ENCODE data around the gene ADGRL2.

The ADGRL2 gene

DNA sequence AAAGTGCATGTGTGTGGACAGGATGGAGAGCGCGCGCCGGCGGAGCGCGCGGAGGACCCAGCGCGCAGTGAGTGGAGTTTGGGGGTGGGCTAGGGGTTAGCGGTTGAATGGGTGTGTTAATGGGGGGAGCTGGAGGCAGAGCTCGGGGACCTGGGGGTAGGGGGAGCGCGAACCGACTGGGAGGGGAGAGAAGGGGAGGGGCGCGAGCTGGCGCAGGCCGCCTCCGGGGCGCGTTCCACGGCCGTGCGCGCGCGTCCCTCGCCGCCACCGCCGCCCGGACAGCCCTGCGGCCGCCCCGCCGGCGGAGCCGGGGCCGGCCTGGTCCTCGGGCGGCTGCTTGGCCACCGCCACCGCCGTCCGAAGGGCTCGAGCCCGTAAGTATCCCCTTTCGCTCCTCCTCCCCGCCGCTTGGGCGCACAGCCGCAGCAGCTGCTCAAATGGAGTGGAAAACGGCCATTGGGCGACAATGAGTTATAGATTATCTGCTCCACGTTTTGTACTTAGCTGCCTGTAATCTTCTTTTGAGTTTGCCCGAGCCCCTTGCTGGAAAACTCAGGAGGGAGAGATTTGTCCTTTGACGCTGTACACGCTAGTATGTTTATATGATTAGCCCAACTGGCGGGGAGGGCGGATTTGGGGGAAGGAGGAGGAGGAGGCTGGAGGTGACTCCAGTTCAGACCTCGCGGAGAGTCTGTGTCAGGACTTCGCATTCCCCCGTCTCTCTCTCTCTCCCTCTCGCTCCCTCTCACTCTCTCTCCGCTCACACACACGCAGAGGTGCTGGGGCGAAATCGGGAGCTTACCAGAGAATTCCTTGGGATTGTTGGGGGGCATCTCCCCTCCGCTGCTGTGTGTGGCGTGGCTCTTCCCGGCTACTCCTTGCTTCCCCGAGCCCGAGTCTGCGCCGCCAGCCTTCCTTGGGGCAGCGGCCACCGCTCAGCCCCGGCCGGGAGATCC lies at the start of gene ADGRL2:
Gene ADGRL2, plus strand, starts transcription at position 240 of the 956 bp plus-strand sequence. CDS start 36,051 bp downstream, outside the sequence.
- DNase-seq = no peak

DNA sequence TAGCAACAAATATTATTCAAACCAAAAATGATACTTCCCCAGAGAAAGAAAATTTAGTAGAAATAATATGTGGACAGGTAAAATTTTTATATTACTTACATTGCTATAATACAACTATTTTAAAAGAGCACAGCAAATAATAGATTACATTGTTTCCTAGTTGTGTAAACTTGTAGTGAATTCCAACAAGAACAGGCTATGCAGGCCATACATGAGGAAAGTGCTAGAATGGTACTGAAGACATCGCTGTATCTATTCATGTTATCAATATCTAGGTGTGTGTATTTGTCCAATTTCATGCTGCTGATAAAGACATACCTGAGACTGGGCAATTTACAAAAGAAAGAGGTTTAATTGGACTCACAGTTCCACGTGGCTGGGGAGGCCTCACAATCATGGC lies 47.9 kb upstream of the ADGRL2 start:
- DNase-seq = no peak

DNA sequence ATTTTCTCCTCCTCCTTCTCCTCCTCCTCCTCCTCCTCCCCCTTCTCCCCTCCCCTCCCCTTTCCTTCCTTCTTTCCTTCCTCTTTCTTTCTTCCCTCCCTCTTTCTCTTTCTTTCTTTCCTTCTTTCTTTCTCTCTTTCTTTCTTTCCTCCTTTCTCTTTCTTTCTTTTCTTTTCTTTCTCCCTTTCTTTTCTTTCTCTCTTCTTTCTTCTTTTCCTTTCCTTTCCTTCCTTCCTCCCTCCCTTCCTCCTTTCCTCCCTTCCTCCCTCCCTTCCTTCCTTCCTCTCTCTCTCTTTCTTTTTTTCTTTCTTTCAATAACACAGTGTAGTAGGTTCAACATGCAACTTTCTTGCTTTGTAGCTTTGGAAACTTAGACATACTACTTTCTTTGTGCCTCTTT lies 46.3 kb upstream of the ADGRL2 start:
- no peak for DNase-seq

DNA sequence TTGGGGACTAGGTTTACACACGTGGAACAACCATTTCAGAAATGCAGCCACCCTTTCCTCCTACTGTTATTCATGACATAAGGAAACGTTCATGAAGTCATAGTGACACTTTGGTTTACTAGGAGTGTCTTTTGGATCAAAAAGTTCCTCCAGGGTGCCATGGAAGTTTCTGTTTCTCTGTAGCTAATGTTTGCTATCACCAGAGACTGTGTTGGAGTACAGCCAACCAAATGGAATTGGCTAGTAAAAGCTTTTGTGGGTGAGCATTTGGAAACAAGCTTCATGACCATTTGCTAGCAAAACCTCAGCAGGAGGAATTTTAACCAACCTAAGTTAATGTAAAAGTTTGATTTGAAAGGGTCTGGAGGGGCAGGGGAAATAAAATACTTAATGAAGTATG lies 43.9 kb upstream of the ADGRL2 start:
- no peak for DNase-seq

DNA sequence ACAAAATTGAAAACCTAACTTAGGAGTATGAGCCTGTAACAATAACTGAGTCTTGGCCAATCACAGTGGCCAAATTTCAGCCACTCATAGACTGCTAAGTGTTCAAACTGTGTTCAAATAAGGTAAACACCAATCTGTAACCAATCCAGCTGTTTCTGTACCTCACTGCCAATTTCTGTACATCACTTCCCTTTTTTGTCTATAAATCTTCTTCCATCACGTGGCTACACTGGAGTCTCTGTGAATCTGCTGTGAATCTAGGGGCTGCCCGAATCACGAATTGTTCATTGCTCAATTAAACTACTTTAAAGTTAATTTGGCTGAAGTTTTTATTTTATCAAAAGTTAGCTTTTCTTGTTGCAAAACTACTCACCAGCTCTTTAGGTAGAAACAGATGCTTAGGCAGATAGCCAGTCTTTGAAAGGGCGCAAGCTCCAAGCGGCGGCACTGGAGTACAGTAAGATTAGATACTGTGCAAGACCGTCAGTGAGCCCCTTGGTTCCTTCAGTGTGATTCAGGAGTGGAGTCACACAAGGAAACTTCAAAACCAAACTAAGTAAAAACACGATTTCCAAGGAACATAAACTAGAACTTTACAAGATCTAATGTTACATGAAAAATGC lies 43.2 kb upstream of the ADGRL2 start:
- DNase-seq = no peak

DNA sequence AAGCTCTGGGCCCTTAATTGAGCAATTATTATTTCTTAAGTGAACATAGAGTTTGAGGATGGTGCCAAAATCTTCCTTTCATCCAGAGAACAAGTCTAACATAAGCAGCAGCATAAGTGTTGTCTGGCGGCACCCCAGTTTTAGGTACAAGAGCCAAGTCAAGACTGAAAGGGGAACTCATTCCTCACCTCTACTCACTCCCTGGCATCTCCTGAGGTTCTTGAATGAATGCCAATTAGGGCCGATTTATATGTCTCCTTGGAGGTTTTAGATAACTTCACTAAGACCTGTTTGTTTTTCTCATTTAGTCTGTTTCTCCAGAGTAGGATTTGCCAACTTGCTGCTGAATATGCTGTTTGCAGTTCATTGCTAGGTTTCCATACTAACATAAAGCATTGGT lies 42.6 kb upstream of the ADGRL2 start:
- no peak for DNase-seq

DNA sequence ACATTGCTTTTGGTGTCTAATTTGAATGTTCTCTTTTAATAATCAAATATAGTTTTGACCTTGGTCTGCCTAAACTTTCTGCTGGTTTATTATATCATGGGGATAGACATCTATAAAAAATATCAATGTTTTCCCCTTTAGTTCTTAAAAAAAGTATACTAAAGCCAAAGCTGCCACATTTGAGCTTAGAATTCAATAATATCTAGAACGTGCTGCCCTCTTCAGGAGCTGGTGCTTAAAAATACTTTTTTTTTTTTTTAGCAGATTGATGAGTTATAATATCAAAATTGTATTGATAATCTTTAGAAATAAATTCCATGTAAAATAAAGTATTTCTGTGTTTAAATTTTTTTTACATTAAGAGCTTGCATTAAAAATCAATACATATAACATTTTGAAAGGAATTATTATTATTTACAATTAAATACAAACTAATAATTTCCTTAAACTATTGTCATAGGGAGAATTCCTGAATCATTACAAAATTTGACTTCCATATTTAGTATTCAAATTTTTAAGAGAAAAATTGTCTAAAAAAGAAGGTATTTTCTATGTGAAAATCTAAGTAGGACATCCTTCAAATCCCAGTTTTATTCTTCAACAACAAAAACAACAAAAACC lies 40.1 kb upstream of the ADGRL2 start:
- DNase-seq = no peak

DNA sequence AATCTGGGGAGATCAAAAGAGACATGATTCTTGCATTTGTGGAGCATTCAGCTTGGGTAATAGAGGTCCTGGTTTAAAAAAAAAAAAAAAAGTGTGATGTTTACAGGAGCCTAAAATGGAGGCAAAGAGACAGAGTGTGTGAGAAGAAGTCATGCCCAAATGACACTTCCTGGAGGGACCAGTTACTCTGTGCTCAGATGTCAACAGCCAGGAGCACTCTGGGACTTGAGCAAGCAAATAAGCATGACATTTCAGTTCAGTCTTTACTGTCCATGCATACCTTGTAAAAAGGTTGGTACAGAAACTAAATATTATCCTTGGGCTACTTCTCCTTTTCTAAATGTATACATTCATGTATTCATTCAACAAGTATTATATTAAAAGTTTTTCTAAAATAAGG lies 25.2 kb upstream of the ADGRL2 start:
- DNase-seq = no peak

DNA sequence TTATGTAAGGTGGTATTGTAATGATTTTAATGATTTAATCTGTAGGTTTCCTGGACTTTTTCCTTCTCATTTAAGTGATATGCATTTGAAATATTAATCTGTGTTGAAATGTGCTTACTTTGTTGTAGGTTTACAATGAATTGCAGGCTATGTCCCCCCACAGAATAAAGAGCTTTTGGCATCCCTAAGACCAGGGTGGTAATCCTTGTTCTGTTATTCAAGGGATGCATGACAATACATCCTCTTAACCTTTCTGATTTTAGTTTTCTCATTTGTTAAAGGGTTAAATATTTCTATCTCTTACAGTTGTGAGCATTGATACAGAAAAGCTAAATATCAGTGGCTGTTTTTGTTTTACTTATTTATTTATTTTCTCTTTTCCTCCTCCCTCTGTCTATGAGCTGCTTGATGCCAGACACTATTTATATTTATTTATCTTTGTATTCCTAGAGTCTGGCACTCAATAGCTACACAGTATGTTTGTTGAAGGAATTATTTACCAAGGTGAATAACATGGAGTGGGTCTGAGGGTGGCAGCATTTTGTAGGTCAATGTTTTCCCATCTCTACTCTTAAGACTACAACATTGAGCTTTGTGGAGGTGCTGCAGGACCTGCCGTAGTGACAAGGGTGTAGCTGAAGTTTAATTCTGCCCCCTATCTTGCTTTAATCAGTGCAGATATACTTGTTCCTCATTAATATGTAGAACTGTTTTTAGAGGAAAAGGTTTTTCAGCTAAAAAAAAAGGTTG lies 19.9 kb upstream of the ADGRL2 start:
- DNase-seq = no peak

DNA sequence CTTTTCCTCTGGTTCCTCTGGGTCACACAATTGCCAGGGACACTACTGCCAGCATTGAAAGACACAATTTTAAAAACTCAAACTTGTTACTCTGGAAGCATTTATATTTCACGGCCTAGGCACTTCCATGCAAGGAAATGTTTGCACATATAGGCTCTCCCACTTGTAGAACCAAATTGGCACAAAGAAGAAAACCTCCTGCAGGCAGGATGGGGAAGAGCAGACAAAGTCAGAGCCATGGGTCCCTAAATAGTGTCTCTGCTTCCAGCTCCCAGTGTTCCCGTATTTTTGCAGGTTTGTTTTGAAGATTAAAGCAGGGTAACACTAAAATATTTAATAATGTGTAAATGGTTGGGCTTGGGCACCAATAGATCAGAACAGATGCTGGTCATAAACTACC lies 19.0 kb upstream of the ADGRL2 start:
- DNase-seq = no peak

DNA sequence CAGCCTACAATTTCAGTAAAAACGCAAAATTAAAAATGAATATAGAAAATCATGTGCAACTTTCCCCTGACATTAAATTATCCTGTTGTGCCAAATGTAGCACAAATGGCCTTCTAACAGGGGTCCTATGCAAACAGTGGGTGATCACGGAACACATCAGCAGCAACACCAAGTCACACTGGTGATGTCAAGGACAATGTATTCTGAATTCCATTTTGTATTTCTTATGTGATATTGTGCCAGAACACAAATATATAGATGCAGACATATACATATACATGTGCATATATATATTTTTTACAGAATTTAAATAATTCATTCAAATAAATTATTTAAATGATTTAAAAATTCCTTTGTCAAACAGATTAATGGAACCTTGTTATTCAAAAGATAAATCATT lies 8.6 kb upstream of the ADGRL2 start:
- no peak for DNase-seq

DNA sequence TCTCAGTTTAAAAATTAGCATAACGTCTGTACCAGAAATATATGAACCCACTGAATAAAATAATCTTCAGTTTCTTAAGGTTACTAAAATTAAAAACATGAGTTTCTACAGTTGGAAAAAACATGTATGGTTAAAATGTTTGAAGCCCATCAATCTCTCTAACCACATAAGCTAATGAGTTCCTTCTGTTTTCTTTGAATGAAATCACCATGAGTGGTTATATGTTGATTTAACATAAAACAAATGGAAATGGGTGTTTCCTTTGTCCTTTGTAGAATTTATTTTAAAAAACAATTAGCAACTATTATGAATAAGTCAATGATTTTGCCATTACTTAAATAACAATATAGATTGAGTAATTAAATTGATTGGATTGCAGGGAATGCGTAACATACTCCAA lies 3.0 kb upstream of the ADGRL2 start:
- no peak for DNase-seq

DNA sequence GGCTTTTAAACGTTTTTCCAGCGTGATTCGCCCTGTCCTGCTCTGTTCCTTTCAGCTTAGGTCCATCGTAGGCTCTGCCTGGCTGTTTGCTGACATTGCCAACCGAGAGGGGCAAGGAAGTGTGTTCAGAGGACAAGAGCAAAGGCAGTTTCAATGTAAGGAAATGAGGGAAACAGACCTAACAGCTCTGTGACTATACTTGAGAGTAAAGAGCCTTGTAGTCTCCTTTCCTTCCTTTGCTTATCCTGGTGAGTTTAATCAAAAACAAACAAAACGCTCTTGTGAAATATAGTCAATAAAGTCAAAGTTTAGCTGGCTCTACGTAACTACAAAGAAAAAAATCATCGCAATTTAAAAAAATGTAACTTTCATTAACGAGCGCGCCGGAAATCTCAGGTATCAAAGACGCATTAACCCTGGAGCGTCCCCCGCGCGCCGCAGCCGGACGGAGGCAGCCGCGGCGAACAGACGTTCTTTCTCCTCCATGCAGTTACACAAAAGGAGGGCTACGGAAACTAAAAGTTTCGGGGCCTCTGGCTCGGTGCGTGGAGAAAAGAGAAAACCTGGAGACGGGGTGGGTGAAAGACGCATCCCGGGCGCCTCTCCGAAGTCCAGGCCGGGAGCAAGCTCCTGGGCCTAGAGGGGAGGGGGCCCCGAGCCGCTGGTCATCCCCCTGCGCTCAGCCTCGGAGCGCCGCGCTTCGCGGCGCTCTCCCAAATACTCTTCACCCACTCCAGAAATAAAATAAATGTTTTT lies 617 bp upstream of the ADGRL2 start:
- no peak for DNase-seq

DNA sequence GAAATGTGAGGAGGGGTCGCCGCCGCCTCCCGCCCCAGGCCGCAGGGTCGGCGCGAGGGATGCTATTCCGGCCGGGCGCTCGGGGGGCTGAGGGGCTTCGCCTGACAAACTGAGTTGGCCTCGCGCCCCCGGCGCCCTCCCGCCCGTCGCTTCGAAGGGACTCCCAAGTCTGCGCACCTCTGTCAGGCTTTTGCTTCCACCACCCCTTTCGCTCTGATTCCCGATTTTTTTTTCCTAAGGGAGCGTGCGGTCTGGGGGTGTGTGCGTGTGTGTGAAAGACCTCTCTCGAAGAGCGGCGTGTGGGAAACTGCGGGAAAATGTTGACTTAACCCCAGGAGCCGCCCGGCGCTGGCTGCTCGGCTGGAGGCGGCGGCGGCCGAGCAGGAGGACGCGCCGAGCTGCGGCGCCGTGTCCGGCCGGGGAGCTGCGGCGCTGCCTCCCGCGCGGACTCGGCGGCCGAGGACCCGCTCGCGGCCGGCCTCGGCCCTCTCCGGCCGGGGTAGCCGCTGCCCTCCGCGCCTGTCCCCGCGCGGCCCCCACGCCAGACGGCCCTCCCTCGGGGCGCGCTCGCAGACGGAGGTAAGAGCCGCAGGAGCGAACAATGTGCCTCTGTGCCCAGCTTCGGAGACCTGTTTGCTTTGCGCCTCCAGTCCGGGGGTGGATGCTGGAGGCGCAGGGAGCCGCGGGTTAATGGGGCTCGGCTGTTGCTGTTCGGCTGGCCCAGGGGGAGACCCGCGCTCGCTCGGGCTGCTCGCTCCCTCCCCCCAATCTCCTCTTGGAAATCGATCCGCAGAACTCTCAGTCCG lies 1.1 kb downstream of the ADGRL2 start:
- no peak for DNase-seq

DNA sequence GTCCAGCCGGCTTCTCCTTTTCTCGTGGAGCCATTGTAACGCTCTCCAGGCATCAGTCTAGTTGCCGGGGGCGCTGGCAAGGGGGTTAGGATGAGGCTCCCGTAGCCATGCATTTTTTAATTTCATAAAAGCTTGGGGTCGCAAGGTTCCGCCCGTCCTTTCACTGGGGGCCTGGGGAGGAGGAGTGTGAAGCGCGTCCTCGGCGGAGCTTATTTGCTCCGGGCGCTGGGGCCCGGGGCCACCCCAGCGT lies 1.6 kb downstream of the ADGRL2 start:
- DNase-seq = no peak

DNA sequence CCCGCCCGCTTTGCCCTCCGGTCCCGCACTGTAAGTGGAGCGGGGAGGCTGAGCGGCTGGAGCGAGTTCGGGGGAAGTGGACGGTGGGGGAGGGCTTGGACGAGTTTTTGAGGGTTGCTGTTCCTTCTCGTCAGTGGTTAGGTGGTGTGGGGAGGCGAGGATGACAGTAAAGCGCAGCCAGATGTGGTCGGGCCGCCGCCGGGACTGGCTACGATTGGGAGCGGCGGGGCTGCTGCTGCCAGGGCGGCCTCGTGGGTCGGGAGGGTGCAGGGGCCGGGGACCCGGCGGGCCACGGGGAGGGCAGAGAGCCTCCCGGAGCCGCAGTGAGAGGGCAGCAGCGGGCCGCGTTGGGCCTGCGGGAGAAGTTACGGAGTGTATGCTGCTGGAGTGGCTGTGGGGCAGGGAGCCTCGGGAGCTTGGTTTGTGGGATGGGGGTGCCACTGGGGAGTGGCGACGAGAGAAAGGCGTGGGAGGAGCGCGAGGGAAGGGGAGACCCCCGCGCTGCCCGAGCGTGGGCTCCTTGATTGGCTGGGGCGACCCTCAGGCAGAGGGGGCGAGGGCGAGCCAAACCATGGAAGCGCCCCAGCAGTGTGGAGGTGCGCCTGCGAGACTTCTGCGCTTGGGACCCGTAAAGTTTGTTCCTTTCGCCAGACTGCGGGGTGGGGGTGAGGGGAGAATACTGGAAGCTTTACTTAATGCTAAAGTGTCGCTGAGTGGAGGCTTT lies 2.1 kb downstream of the ADGRL2 start:
- DNase-seq = no peak

DNA sequence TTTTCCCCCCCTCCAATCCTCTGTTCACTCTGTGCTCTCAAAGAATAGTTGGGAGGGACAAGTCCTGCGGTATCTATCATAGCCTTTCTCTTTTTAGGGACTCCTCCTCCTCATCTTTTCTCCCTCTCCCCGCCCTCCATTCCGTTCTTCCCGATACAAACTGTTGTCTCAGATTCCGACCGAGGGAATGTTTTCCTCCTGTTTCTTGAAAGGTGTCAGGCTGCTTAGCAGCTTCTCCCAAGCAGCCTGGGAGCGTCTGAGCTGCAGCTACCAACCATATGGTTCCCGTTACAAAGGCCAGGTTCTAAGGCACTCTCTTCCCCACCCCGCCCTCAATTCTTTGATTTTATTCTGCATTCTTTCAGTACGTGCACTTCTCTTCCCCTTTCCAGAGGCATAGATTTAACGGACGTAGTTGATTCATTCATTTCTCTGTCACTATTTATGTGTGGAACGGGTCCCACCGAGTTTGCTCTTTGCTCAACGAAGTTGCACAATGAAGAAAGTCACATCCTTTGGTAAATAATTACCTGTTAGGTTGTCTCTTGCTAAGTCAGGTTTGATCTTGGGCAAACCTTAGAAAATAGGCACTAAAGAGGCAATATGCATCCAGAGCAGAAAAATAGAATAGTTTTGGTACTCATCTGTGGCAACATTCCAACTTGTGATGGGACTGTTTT lies 2.8 kb downstream of the ADGRL2 start:
- DNase-seq = no peak

DNA sequence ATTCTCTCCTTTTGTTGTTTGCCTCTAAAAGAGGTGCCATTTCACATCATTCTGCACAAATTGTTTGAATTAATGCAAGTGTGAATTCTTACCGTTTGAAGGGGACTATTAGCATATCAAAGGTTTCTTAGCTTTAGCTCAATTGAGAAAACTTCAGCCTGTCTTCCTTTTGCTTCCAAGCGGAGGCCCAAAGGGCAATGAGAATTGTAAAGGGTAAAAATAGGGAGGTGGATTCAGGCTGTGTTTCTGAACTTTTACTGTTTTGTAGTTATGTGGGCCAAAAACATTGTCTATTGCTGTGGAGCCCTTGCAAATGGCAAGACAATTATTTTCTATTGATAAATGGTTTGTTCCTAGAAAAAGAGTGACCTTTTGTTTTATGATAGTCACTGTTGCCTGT lies 3.6 kb downstream of the ADGRL2 start:
- DNase-seq = no peak

DNA sequence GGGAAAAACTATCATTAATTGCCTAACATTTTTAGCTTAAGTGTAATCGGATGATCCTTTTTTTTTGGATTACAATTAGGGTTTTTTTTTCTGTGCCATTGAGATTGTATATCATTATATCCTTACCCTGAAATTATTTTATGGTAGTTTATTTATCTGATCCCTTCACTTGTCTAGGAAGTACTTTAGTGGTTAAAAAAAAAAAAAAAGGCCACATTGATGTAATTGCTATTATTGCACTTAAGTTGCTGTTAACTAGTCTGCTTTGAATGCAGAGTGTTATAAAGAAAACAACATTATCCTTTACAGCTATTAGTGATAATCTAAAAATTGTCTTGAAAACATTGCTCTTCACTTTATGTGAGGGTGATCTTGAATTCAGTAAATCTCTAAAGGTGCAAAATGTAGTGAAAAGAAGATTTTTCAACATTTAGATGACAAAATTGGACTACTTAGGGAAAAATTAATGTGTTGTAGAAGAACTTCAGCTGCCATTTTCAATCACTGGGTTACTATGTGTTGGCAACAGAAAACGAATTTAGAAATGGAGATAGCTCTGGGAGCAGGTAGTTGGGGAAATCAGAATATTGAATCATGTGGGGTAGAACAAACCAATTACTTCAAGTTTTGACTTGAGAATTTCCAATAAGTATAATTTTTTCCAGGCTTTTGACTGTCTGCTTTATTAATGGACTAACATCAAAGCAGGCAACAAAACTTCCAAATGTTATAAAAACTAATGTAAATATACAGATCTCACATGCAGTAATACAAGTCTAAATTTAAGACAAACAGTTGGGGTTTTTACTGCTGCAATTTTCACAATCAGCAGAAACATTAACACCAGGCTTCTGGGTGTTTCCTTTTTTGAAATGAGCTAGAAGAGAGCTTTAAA lies 5.0 kb downstream of the ADGRL2 start:
- no peak for DNase-seq

DNA sequence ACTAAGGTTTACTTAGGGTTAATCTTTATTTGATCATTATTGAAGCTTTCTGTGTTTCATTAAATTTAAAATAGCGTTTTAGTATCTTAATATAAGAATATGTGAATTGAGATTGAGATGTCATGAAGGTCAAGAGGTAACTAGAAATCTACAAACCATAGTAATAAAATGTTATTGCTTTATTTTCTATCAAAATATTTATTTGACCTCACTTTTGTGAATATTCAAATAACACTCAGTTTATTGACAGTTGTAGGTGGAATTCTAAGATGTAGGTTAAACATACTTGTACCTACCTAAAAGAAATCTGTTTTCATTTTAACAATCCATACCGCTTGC lies 5.7 kb downstream of the ADGRL2 start:
- DNase-seq = no peak
